ENCODE measurements around the gene CDCA5. TPM values are rescaled to one million over a fixed set of nuclear protein-coding genes. Genes with fewer than 3 reads are reported as not detected.

CDCA5 gene
- total RNA-seq, 2 experiments from 2014 or later, result 111 to 119 TPM

DNA sequence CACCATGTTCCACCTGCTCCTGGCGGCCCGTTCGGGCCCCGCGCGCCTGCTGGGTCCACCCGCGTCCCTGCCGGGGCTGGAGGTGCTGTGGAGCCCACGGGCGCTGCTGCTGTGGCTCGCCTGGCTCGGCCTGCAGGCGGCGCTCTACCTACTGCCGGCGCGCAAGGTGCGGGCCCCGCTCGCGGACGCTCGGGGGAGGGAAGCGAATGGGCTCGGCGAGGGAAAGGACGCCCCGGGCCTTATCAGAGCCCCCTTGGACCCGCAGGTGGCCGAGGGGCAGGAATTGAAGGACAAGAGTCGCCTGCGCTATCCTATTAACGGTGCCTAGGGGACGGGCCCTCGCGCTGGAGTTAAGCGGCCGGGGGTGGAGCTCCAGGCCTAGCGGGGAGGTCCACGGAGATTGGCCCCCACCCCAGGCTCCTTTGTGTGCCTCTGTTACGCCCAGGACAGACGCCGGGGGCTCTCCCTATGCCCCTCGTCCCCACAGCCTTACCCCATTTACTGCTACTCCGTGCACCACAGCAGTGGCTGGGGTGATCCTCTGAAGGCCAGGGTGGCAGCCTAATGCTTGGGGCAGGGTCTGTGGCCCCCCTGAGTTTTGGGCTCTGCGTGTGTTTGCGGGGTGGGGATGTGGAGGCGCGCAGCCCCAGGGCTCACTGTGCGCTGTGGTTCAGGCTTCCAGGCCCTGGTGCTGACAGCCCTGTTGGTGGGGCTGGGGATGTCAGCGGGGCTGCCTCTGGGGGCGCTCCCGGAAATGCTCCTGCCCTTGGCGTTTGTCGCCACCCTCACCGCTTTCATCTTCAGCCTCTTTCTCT lies 28.9 kb upstream of the CDCA5 start:
- Mint-ChIP-seq H3K27ac (peak overlapping the region; percentile 84), H3K4me3 (peak overlapping the region; percentile 83), H3K4me1 (peaks cover 50% of the 10 kb centered on the region), H3K27me3 (no peaks in the 10 kb centered on the region), H3K36me3 (ENCODE audit: low read depth) (peaks cover 12% of the 10 kb centered on the region), H3K9me3 (ENCODE audit: low read depth) (no peaks in the 10 kb centered on the region)
- ATAC-seq (peak; percentile 53), DNase-seq (peak; percentile 89)
- intact Hi-C loops (cut with DNase I, micrococcal nuclease), result loop anchor here (1.0 to 10.0 kb wide), 6 partner anchors 71 to 868 kb away; partner anchors contain the start of genes ARL2 (in 1 of the 2), ATG2A (in 1 of the 2), CCDC88B (in 1 of the 2) and FKBP2 (in 1 of the 2)
- POLR2A ChIA-PET, result interaction anchor here (0.6 to 1.0 kb wide), 4 partner anchors 9 to 167 kb away, joined by 3 to 4 read pairs (median 3); no protein-coding TSS in a partner anchor
- CTCF ChIA-PET, result interaction anchor here (0.6 to 4.9 kb wide), 16 partner anchors 9 to 331 kb away, joined by 3 to 56 read pairs (median 3); partner anchors contain the start of genes FAU, MRPL49, POLA2 and VPS51

DNA sequence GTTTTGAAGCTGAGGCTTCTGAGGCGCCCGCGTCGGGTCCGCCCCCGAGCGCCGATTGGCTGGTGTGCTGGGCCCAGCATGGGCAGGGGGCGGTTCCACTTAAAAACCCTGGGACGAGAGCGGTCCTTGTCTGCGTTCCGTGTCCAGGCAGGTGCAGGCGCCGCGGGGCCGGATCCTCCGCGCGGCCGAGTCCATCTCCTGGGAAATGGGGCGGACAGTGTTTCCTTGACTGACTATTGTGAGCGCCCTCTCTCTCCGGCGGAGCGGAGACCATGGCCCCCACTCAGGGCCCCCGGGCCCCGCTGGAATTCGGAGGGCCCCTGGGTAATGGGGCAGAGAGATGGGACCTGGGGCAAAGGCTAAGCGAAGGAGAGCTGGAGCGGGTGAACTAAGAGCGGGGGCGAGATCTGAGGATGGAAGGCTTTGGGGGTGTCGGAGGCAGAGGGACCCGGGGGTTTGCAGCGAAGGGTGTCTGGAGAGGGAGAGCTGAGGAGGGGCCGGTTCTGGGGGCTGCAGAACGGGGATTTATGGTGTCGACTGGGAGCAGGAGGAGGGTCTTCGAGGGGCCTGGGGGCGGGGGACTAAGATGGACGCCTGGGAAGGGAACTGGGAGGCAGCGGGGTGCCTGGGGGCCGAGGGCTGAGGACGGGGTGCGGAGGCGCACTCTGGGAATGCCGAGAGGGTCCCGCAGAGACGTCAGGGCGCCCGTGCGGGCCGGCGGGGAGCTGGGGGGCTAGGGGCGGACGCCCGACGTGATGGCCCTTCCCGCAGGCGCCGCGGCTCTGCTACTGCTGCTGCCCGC lies 28.1 kb upstream of the CDCA5 start, which contains the start of gene TM7SF2:
TM7SF2 (plus strand) TSS at position 129 of the 802 bp plus-strand sequence; CDS start at position 273, 144 bp downstream.
- H3K9me3 Mint-ChIP-seq (ENCODE audit: low read depth), result no peaks in the 10 kb centered on the region
- H3K4me3 Mint-ChIP-seq, result peak within 1 kb of the TSS; percentile 83
- H3K4me1 Mint-ChIP-seq, result peaks cover 50% of the 10 kb centered on the region
- intact Hi-C loops (cut with DNase I, micrococcal nuclease), result loop anchor here (1.0 to 10.0 kb wide), 9 partner anchors 16 to 867 kb away; partner anchors contain the start of genes VPS51 (in 2 of the 2), ARL2 (in 1 of the 2), ATG2A (in 1 of the 2) and CCDC88B (in 1 of the 2)
- DNase-seq, result peak; percentile 98
- peak within 1 kb of the TSS; percentile 74 for H3K27ac Mint-ChIP-seq
- no peaks in the 10 kb centered on the region for H3K27me3 Mint-ChIP-seq
- H3K36me3 Mint-ChIP-seq (ENCODE audit: low read depth), result peaks cover 11% of the 10 kb centered on the region
- ChIA-PET POLR2A (interaction anchor here (0.5 to 2.6 kb wide), 7 partner anchors 8 to 365 kb away, joined by 3 to 14 read pairs (median 3); partner anchors contain the start of genes FAU and MRPL49), CTCF (interaction anchor here (0.6 to 4.9 kb wide), 14 partner anchors 9 to 261 kb away, joined by 3 to 56 read pairs (median 4); partner anchors contain the start of genes FAU, MRPL49 and VPS51)
- peak; percentile 78 for ATAC-seq

DNA sequence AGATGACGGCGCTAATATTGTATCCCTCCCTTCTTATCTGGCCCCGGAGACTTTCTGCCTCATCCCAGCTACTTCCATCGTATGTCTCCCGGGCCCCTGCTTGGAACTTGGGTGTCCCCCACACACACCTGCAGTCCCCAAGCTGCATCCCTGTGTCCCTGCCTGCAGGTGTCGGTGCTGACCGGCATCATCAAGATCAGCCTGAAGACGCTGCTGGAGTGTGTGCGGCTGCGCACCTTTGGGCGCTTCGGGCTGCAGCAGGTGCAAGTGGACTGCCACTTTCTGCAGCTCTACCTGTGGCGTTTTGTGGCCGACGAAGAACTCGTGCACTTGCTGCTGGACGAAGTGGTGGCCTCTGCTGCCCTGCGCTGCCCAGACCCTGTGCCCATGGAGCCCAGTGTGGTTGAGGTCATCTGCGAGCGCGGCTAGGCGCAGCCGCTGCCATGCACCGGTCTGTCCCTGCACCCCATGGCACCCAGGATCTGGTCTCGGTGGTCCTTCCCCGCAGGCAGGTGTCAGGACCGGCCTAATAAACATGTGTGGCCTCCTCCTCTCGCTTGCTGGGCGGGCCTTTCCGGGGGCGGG lies 27.4 kb upstream of the CDCA5 start:
- Mint-ChIP-seq H3K9me3 (ENCODE audit: low read depth) (no peaks in the 10 kb centered on the region), H3K27me3 (no peaks in the 10 kb centered on the region), H3K36me3 (ENCODE audit: low read depth) (peaks cover 7% of the 10 kb centered on the region), H3K4me1 (peaks cover 46% of the 10 kb centered on the region), H3K27ac (peak overlapping the region; percentile 74), H3K4me3 (peak overlapping the region; percentile 83)
- CTCF ChIA-PET, result interaction anchor here (0.7 to 4.9 kb wide), 19 partner anchors 9 to 263 kb away, joined by 3 to 56 read pairs (median 5); partner anchors contain the start of genes ARL2, CAPN1, DPF2 and SYVN1
- DNase-seq, result no peak
- no peak for ATAC-seq
- POLR2A ChIA-PET, result interaction anchor here (0.5 to 2.6 kb wide), 4 partner anchors 11 to 365 kb away, joined by 3 to 14 read pairs (median 3); partner anchors contain the start of genes FAU and MRPL49
- intact Hi-C loops (cut with DNase I, micrococcal nuclease), result loop anchor here (1.0 to 10.0 kb wide), 7 partner anchors 15 to 866 kb away; partner anchors contain the start of genes VPS51 (in 2 of the 2), ATG2A (in 1 of the 2), CCDC88B (in 1 of the 2) and CDC42EP2 (in 1 of the 2)

DNA sequence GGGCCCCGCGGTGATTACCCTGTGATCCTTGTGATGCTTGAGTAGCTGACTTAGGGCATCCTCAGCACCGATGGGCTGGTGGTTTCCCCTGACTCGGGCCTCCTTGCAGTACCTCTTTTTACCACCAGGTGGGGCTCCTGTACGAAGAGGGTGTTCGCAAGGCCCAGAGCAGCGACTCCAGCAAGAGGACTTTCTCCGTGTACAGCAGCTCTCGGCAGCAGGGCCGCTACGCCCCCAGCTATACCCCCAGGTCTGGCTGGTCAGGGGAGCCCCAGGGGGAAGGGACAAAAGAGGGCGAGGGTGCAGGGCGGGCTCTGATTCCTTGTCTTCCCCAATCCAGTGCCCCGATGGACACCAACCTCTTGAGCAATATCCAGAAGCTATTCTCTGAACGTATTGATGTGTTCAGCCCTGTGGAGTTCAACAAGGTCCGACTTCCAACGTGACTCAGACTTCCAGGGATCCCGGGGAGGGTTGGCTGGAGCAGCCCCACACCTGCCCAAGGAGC lies 26.6 kb upstream of the CDCA5 start:
- intact Hi-C loops (cut with DNase I, micrococcal nuclease), result loop anchor here (1.0 to 10.0 kb wide), 7 partner anchors 26 to 866 kb away; partner anchors contain the start of genes CDCA5 (in 2 of the 2), ZFPL1 (in 2 of the 2), ATG2A (in 1 of the 2) and CAPN1 (in 1 of the 2)
- ATAC-seq (peak; percentile 63), DNase-seq (peak; percentile 97)
- CTCF ChIA-PET, result interaction anchor here (0.6 to 4.9 kb wide), 20 partner anchors 9 to 262 kb away, joined by 3 to 56 read pairs (median 5); partner anchors contain the start of genes ARL2, CAPN1, DPF2 and FAU
- peaks cover 8% of the 10 kb centered on the region for H3K36me3 Mint-ChIP-seq (ENCODE audit: low read depth)
- H3K4me1 Mint-ChIP-seq, result peaks cover 42% of the 10 kb centered on the region
- POLR2A ChIA-PET, result interaction anchor here (0.8 to 2.6 kb wide), 5 partner anchors 11 to 152 kb away, joined by 3 to 14 read pairs (median 3); partner anchors contain the start of genes CDCA5, FAU and MRPL49
- peak overlapping the region; percentile 24 for H3K27ac Mint-ChIP-seq
- H3K4me3 Mint-ChIP-seq, result no peak overlapping the region
- H3K9me3 Mint-ChIP-seq (ENCODE audit: low read depth), result no peaks in the 10 kb centered on the region
- H3K27me3 Mint-ChIP-seq, result no peaks in the 10 kb centered on the region

DNA sequence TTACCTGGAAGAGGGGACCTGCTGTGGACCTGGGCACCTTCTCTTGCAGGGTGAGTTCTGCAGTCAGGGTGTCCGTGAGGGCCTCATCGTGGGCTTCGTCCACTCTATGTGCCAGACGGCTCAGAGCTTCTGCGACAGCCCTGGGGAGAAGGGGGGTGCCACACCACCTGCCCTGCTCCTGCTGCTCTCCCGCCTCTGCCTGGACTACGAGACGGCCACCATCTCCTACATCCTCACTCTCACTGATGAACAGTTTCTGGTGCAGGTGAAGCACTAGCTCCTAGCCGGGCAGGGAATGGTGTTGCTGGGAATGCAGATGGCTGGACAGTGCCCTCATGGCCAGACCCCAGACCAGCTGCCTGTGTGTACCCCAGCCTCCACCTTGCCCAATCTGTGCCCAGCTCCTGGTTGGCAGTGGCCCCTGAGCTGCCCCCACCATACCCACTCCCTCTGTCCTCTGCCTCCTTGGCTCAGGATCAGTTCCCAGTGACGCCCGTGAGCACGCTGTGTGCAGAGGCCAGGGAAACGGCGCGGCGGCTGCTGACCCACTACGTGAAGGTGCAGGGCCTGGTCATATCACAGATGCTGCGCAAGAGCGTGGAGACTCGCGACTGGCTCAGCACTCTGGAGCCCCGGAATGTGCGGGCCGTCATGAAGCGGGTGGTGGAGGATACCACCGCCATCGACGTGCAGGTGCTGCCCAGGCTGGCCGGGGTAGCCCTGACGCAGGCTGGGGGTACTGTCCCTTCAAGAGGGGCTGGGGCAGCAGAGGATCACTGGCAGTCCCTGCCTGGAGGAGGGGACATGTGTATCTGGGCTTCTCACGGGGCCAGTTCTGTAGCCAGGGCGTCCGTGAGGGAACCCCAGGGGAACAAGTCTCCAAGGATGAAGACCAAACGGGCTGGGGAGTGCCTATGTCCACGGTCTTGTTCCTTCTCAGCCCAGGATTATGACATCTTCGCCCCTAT lies 25.7 kb upstream of the CDCA5 start:
- intact Hi-C loops (cut with DNase I, micrococcal nuclease), result loop anchor here (1.0 to 10.0 kb wide), 7 partner anchors 25 to 865 kb away; partner anchors contain the start of genes CDCA5 (in 2 of the 2), ZFPL1 (in 2 of the 2), ATG2A (in 1 of the 2) and CAPN1 (in 1 of the 2)
- Mint-ChIP-seq H3K4me3 (no peak overlapping the region), H3K9me3 (ENCODE audit: low read depth) (no peaks in the 10 kb centered on the region), H3K4me1 (peaks cover 42% of the 10 kb centered on the region), H3K36me3 (ENCODE audit: low read depth) (peaks cover 8% of the 10 kb centered on the region), H3K27ac (no peak overlapping the region), H3K27me3 (no peaks in the 10 kb centered on the region)
- ChIA-PET CTCF (interaction anchor here (0.7 to 4.9 kb wide), 15 partner anchors 9 to 261 kb away, joined by 3 to 56 read pairs (median 5); partner anchors contain the start of genes ARL2, DPF2, FAU and MRPL49), POLR2A (interaction anchor here (0.6 to 2.6 kb wide), 7 partner anchors 10 to 153 kb away, joined by 3 to 14 read pairs (median 3); partner anchors contain the start of genes CDCA5, FAU and MRPL49)
- DNase-seq (no peak), ATAC-seq (no peak)

DNA sequence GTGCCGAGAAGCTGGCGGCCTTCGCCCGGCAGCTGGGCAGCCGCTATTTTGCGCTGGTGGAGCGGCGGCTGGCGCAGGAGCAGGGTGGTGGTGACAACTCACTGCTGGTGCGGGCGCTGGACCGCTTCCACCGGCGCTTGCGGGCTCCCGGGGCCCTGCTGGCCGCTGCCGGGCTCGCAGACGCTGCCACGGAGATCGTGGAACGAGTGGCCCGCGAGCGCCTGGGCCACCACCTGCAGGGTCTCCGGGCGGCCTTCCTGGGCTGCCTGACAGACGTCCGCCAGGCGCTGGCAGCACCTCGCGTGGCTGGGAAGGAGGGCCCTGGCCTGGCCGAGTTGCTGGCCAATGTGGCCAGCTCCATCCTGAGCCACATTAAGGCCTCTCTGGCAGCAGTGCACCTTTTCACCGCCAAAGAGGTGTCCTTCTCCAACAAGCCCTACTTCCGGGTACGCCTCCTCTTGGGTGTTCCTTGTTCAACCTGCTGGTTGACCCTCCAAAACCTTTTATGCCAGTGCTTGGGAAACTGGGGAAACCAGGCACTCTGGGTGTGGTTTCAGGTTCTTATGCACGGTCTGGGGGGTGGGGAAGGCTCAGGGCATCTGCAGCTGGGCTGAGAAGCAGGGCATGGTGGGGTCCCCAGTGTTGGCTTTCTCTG lies 24.8 kb upstream of the CDCA5 start:
- H3K9me3 Mint-ChIP-seq (ENCODE audit: low read depth), result no peaks in the 10 kb centered on the region
- DNase-seq (no peak), ATAC-seq (no peak)
- H3K4me3 Mint-ChIP-seq, result no peak overlapping the region
- no peaks in the 10 kb centered on the region for H3K27me3 Mint-ChIP-seq
- peaks cover 7% of the 10 kb centered on the region for H3K36me3 Mint-ChIP-seq (ENCODE audit: low read depth)
- H3K27ac Mint-ChIP-seq, result no peak overlapping the region
- intact Hi-C loops (cut with DNase I, micrococcal nuclease), result no loop called here
- POLR2A ChIA-PET, result interaction anchor here (0.9 to 1.4 kb wide), 3 partner anchors 9 to 13 kb away, joined by 3 to 7 read pairs (median 3); partner anchors contain the start of genes FAU and MRPL49
- CTCF ChIA-PET, result interaction anchor here (0.7 to 2.0 kb wide), 3 partner anchors 9 to 208 kb away, joined by 3 to 6 read pairs (median 4); partner anchors contain the start of gene ZNHIT2
- peaks cover 34% of the 10 kb centered on the region for H3K4me1 Mint-ChIP-seq

DNA sequence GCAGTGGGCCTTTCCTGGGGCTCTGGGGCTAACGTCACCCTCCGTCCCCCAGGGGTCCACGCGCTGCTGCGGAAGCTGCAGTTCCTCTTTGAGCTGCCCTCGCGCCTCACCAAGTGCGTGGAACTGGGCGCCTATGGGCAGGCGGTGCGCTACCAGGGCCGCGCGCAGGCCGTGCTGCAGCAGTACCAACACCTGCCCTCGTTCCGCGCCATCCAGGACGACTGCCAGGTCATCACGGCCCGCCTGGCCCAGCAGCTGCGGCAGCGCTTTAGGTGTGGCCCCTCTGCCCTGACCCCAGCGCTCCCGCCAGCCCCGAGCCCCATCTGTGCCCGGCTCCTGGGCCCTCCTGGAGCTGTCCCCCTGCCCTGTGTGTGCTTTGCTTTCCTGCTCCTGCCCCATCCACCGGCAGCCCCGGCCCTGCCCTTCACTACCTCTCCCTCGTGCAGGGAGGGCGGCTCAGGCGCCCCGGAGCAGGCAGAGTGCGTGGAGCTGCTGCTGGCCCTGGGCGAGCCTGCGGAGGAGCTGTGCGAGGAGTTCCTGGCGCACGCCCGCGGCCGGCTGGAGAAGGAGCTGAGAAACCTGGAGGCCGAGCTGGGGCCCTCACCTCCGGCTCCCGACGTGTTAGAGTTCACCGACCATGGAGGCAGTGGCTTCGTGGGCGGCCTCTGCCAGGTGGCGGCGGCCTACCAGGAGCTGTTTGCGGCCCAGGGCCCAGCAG lies 24.1 kb upstream of the CDCA5 start:
- ChIA-PET CTCF (interaction anchor here (0.6 to 2.0 kb wide), 4 partner anchors 9 to 208 kb away, joined by 3 to 6 read pairs (median 4); partner anchors contain the start of gene ZNHIT2), POLR2A (interaction anchor here (0.9 kb wide), 1 partner anchor 14 kb away, joined by 3 read pairs; the partner anchor contains the start of genes FAU and MRPL49)
- Mint-ChIP-seq H3K27me3 (no peaks in the 10 kb centered on the region), H3K4me1 (peaks cover 28% of the 10 kb centered on the region), H3K4me3 (no peak overlapping the region), H3K36me3 (ENCODE audit: low read depth) (peaks cover 7% of the 10 kb centered on the region), H3K9me3 (ENCODE audit: low read depth) (no peaks in the 10 kb centered on the region), H3K27ac (no peak overlapping the region)
- DNase-seq, result no peak
- intact Hi-C loops (cut with DNase I, micrococcal nuclease), result no loop called here
- ATAC-seq, result no peak

DNA sequence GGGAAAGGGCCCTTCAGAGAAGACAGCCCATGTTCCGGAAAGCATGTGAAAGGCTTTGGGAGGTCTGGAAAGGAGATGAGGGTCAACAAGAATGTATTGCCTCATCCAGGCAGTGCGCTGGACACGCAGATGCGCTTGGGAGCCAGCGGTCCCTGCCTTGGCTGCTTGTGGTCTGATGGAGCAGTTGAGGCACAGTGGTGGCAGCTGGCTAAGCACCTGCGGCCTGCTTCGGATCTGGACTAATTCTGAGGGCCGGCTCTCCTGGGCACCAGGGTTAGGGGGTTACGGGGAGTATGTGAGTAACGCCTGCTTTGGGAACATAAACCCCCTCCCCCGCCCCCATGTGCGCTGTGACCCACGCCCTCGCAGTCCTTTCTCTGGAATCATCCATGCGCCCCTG lies 23.2 kb upstream of the CDCA5 start:
- intact Hi-C loops (cut with DNase I, micrococcal nuclease), result no loop called here
- no peak for DNase-seq
- ChIA-PET POLR2A (no interaction called here), CTCF (interaction anchor here (1.3 kb wide), 1 partner anchor 8 kb away, joined by 4 read pairs; no protein-coding TSS in a partner anchor)
- Mint-ChIP-seq H3K27me3 (no peaks in the 10 kb centered on the region), H3K4me1 (peaks cover 27% of the 10 kb centered on the region), H3K27ac (no peak overlapping the region), H3K36me3 (ENCODE audit: low read depth) (peaks cover 7% of the 10 kb centered on the region), H3K9me3 (ENCODE audit: low read depth) (no peaks in the 10 kb centered on the region), H3K4me3 (no peak overlapping the region)
- no peak for ATAC-seq
